ENCODE data around the gene LMAN2.

The LMAN2 gene

DNA sequence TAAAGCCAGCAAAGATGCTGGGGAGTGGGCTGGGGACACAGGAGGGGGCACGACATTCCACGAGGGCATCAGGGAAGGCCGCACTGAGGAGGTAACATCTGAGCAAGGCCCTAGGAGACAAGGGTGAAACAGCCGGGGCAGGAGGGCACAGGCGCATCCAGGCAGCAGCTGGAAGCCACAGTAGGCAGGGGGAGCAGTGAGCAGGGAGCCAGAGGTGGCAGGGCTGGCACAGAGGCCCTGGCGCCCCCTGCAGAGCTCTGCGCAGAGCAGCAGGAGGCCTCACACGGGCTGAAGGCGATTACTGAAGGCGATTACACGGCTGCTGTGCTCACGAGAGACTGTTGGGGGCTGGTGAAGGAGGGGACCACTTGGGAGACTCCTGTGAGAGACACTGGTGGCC is 15.4 kb downstream of the LMAN2 start:
- H3K4me3 ChIP-seq (ENCODE audit: low read length, poor library complexity, severe bottlenecking): no peak overlapping the region
- no peak for TF ChIP-seq EZH2phosphoT487 (IDR thresholded peaks at IDR 0.05; ENCODE audit: borderline replicate concordance)
- TF ChIP-seq, protein P1, sequence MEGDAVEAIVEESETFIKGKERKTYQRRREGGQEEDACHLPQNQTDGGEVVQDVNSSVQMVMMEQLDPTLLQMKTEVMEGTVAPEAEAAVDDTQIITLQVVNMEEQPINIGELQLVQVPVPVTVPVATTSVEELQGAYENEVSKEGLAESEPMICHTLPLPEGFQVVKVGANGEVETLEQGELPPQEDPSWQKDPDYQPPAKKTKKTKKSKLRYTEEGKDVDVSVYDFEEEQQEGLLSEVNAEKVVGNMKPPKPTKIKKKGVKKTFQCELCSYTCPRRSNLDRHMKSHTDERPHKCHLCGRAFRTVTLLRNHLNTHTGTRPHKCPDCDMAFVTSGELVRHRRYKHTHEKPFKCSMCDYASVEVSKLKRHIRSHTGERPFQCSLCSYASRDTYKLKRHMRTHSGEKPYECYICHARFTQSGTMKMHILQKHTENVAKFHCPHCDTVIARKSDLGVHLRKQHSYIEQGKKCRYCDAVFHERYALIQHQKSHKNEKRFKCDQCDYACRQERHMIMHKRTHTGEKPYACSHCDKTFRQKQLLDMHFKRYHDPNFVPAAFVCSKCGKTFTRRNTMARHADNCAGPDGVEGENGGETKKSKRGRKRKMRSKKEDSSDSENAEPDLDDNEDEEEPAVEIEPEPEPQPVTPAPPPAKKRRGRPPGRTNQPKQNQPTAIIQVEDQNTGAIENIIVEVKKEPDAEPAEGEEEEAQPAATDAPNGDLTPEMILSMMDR (conservative IDR thresholded peaks at IDR 0.05; ENCODE audit: low read length): peak; percentile 69
- H3K4me1 ChIP-seq (ENCODE audit: insufficient read depth, low read length, poor library complexity, severe bottlenecking): peaks cover 9% of the 10 kb centered on the region
- peaks cover 12% of the 10 kb centered on the region; the same call in 1 of the 2 replicates for H3K79me2 ChIP-seq (ENCODE audit: insufficient read depth, low read length)
- H3K4me2 ChIP-seq (ENCODE audit: low read depth, low read length, poor library complexity, severe bottlenecking): no peak overlapping the region
- H3K9me2 ChIP-seq (replicated peaks; ENCODE audit: low read depth, low read length): no peaks in the 10 kb centered on the region
- no peaks in the 10 kb centered on the region for H3K9me3 ChIP-seq (ENCODE audit: insufficient read depth, low read depth, low read length)
- H3K27me3 ChIP-seq (ENCODE audit: insufficient read depth, low read length, poor library complexity, severe bottlenecking): no peaks in the 10 kb centered on the region
- H3F3A ChIP-seq (ENCODE audit: low read depth): no peaks in the 10 kb centered on the region
- no peak overlapping the region for H3K9ac ChIP-seq (ENCODE audit: low read depth, low read length, poor library complexity, severe bottlenecking)
- H3K36me3 ChIP-seq (ENCODE audit: insufficient read depth, low read length): peaks cover 40% of the 10 kb centered on the region; the same call in 1 of the 2 replicates
- H2AFZ ChIP-seq (ENCODE audit: low read length): no peak overlapping the region
- no peaks in the 10 kb centered on the region for H4K20me1 ChIP-seq (ENCODE audit: insufficient read depth, low read length, poor library complexity, severe bottlenecking)

GRCh38 chr5:177335701-177336065 is 15.8 kb downstream of the LMAN2 start:
- Histone ChIP-seq H2AFZ (ENCODE audit: low read length) (no peak overlapping the region), H3K4me3 (ENCODE audit: low read length, poor library complexity, severe bottlenecking) (no peak overlapping the region), H3K4me1 (ENCODE audit: insufficient read depth, low read length, poor library complexity, severe bottlenecking) (peaks cover 13% of the 10 kb centered on the region), H4K20me1 (ENCODE audit: insufficient read depth, low read length, poor library complexity, severe bottlenecking) (no peaks in the 10 kb centered on the region), H3K27me3 (ENCODE audit: insufficient read depth, low read length, poor library complexity, severe bottlenecking) (no peaks in the 10 kb centered on the region), H3F3A (ENCODE audit: low read depth) (no peaks in the 10 kb centered on the region), H3K9me2 (replicated peaks; ENCODE audit: low read depth, low read length) (no peaks in the 10 kb centered on the region), H3K9ac (ENCODE audit: low read depth, low read length, poor library complexity, severe bottlenecking) (no peak overlapping the region), H3K9me3 (ENCODE audit: insufficient read depth, low read depth, low read length) (no peaks in the 10 kb centered on the region), H3K79me2 (ENCODE audit: insufficient read depth, low read length) (peaks cover 12% of the 10 kb centered on the region; the same call in 1 of the 2 replicates), H3K36me3 (ENCODE audit: insufficient read depth, low read length) (peaks cover 40% of the 10 kb centered on the region; the same call in 1 of the 2 replicates), H3K4me2 (ENCODE audit: low read depth, low read length, poor library complexity, severe bottlenecking) (no peak overlapping the region)
- TF ChIP-seq, protein P1 (conservative IDR thresholded peaks at IDR 0.05; ENCODE audit: low read length): no peak
- TF ChIP-seq EZH2phosphoT487 (IDR thresholded peaks at IDR 0.05; ENCODE audit: borderline replicate concordance): no peak

GRCh38 chr5:177334781-177335700 is 16.4 kb downstream of the LMAN2 start:
- peaks cover 40% of the 10 kb centered on the region; the same call in 1 of the 2 replicates for H3K36me3 ChIP-seq (ENCODE audit: insufficient read depth, low read length)
- H3K4me3 ChIP-seq (ENCODE audit: low read length, poor library complexity, severe bottlenecking): no peak overlapping the region
- no peak for TF ChIP-seq EZH2phosphoT487 (IDR thresholded peaks at IDR 0.05; ENCODE audit: borderline replicate concordance)
- TF ChIP-seq, protein P1 (conservative IDR thresholded peaks at IDR 0.05; ENCODE audit: low read length): no peak
- no peaks in the 10 kb centered on the region for H3K27me3 ChIP-seq (ENCODE audit: insufficient read depth, low read length, poor library complexity, severe bottlenecking)
- no peaks in the 10 kb centered on the region for H4K20me1 ChIP-seq (ENCODE audit: insufficient read depth, low read length, poor library complexity, severe bottlenecking)
- no peaks in the 10 kb centered on the region for H3F3A ChIP-seq (ENCODE audit: low read depth)
- H3K9me2 ChIP-seq (replicated peaks; ENCODE audit: low read depth, low read length): no peaks in the 10 kb centered on the region
- H2AFZ ChIP-seq (ENCODE audit: low read length): no peak overlapping the region
- H3K79me2 ChIP-seq (ENCODE audit: insufficient read depth, low read length): peaks cover 12% of the 10 kb centered on the region; the same call in 1 of the 2 replicates
- H3K4me1 ChIP-seq (ENCODE audit: insufficient read depth, low read length, poor library complexity, severe bottlenecking): peaks cover 16% of the 10 kb centered on the region
- no peak overlapping the region for H3K9ac ChIP-seq (ENCODE audit: low read depth, low read length, poor library complexity, severe bottlenecking)
- no peaks in the 10 kb centered on the region for H3K9me3 ChIP-seq (ENCODE audit: insufficient read depth, low read depth, low read length)
- no peak overlapping the region for H3K4me2 ChIP-seq (ENCODE audit: low read depth, low read length, poor library complexity, severe bottlenecking)
